HG02943 (cell line): ENCODE data around the gene ADGRF5.
A peak's percentile ranks its signal among the peaks of the same experiment; 100 is the strongest.
"Not testable (repeated sequence)": the region's sequence is repeated elsewhere in the genome, so short reads cannot be mapped to it uniquely, and the experiment has no call there.

Experiments used
- ATAC-seq: cut with Tn5 transposase; IDR thresholded peaks from one replicate; pipeline ENCODE4 v1.9.1; 2021; ENCODE audit warnings: mild to moderate bottlenecking, low read depth, moderate library complexity; ENCODE audit not compliant: unreplicated experiment

The ADGRF5 gene

DNA sequence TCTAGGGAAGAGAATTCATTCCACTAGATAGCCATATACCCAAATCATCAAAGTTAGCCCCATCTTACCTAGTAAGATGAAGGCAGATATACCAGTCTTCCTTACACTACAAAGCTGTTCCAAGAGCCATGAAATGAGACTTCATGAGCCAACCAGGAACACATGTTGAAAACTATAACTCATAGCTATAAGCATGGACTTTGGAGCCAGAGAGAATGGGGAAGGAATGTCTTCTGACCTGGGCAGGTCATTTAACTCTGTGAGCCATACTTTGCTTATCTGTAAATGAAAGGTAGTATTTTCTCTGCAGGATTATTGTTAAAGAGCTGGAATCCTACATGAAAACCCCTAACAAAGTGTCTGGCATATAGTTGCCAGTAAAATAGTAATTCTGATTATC is 27.3 kb downstream of the ADGRF5 start:
- no peak for ATAC-seq

- ATAC-seq: no peak
Measured at GRCh38 chr6:46893648-46894047, 28.1 kb downstream of the ADGRF5 start.

- ATAC-seq: no peak
Measured at GRCh38 chr6:46891252-46891795, 30.4 kb downstream of the ADGRF5 start.

DNA sequence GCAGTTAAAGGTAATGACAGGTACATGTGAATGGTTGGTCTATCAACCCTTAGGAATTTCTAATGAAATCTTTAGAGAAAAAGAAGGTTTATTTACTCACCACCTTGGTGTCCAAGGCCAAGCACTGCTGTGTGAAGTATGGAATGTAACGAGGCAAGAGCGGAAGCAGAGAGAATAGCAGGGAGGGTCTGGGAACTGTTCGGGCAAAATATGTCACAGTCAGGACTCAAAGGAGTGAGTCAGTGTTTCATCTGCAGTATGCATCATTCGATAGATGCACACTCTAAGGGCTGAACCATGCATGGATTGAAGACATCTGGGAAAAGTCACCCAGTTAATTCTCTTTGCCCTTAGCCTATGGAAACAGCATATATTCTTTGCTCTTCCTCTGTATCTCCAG is 33.2 kb downstream of the ADGRF5 start:
- ATAC-seq: no peak

DNA sequence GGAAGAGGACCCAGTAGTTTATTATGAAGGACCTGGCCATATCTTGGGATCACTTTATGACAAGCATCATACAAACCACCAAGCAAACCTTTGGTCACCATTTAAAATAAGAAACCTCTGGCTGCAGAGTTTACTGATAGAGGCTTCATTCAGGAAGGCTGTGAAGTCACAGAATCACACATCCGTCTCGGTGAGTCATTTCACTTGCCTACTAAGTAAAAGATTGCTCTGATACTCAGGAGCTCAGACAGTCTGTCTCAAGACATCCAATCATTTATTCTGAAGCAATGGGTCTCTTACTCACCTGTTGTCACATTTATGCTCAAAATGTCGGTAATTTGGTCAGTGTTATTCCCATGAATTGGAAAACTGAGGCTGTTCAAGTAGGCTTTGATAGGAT is 33.7 kb downstream of the ADGRF5 start:
- no peak for ATAC-seq

GRCh38 chr6:46882645-46883044 is 39.1 kb downstream of the ADGRF5 start:
- no peak for ATAC-seq

DNA sequence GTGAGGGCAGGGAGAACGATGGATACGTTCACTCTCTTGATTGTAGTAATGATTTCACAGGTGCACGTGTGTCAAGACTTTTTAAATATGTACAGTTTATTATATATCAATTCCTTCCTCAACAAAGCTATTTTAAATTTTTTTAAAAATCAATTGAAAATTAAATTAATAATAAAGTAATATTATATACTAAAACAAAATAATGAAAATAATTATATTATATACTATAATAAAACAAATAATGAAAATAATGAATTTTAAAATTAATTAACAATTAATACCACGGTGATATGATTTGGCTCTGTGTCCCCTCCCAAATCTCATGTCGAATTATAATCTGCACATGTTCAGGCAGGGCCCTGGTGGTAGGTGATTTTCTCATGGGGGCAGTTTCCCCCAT is 42.7 kb downstream of the ADGRF5 start:
- no peak for ATAC-seq

DNA sequence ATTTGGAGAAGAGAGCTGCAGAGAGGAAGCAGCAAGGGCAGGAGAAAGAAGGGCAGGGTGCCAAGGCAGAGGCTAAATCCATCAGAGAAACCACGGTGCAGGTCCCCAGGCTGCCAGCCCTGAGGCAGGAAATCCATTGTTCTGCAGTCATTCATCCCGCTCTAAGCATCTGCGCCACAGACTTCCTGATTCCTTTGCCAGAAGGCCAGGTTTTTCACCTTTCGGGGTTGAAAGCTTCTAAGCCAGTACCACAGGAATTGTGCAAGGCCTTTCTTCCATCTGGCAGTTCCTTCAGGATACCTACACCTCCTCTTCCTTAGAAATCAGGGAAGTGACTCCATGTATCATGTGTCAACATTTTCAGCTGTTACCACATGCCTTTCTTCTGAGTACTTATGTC is 45.6 kb downstream of the ADGRF5 start:
- ATAC-seq: no peak

DNA sequence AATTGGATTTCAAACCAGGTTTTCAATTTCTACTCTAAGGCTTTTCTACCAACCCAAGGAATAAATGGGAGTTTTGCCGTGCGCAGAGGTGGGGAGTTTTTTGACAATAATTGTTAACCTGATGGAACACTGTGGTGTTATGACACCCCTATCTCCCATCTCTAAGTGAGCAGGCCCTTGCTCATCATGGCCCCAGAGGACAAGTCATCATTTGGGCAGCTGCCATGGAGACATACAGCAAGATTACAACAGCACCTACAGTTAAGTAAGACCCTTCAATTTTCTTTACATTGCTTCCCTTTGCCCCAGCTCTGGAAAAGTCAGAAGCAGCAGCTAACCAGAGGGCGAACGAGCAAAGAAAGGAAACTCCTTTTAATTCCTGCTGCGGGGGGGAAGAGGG is 54.3 kb downstream of the ADGRF5 start:
- no peak for ATAC-seq

DNA sequence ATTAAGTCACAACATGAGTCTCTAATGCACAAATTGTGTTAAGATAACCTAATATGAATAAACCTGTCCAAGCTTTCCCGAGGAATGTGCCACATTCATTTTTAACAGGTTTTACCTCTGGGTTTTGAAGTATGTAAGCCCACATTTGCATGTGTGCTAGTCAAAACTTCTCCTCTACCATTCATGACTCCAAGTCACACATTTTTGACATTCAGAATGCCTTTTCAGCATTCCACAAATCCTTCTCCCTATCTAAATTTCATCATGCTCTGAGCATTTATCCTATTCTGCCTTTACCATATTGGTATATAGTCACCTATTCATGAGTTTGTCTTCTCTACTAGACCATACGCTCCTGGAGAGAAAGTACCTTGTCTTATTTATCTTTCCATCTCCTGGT is 56.5 kb downstream of the ADGRF5 start:
- ATAC-seq: no peak

DNA sequence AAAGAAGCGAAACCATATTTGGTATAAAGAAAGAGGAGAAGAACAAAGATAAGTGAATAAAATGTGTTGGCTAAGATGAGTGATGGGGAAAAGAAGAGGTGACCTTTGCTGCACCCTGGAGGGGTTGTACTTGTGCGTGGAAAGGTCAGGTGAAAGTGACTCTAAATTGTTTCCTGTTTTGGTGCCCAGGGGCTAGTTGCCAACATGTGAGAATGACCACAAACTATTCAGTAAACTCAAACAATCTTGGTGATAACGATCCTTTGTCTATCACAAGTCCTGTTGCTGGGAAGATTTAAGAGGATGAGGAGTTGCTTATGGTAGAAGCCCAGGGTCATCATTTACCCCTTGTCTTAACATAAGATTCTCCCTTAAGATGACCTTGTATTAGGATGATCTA is 57.9 kb downstream of the ADGRF5 start:
- ATAC-seq: no peak

DNA sequence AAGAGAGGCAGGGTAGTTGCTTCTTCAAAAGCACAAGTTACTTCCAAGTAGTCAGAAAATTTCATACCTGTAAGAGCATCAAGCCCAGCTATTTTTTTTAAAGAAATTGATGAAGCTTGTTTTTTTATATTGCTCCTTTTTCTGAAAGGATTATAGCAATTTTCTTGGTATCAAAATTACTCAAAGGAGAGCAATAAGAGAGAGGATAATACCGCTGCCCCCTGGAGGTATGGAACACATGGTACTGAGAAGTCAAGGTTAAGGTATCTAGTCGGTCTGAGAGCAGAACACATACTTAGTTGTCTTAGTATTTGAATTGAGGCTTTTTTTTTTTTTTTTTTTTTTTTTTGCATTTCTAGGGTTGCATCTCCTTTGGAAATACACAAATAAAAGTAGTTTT is 59.4 kb downstream of the ADGRF5 start:
- no peak for ATAC-seq

DNA sequence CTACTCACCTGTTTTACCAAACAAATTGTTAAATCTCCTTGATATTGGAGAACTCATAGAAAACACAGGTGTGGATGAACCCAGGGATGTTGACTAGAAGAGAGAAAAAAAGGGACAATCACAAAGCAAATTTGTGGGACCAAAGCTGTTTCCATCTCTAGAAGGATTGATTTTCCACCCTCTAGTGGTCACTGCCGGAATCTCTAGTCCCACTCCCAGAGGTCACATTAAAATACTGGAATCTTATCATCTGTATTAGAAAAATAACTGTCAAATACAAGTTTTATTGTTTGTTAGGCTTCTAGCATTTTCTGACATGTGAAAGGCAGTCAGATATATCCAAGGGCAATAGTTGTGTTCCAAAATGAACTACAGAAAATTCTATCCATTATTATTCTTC is 65.8 kb downstream of the ADGRF5 start:
- ATAC-seq: not testable (repeated sequence)

GRCh38 chr6:46851576-46851975 is 70.2 kb downstream of the ADGRF5 start:
- not testable (repeated sequence) for ATAC-seq

DNA sequence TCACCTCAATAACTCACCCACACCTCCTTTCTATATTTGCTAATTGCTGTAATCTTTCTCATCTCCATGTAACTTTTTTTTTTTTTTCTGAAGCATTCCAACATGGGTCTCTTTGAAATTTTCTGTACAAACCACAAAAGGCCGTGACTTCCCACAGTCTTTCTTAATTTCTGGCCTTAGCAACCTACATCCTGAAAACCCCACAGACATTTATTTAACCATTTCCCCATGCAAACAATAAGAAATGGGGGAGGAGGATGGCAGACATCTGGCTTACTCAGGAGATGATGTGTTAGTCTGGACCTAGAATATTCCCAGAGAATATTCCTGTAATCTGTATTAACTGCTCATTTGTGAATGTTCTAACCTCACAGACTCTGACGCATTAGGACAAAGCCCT is 70.9 kb downstream of the ADGRF5 start:
- no peak for ATAC-seq

DNA sequence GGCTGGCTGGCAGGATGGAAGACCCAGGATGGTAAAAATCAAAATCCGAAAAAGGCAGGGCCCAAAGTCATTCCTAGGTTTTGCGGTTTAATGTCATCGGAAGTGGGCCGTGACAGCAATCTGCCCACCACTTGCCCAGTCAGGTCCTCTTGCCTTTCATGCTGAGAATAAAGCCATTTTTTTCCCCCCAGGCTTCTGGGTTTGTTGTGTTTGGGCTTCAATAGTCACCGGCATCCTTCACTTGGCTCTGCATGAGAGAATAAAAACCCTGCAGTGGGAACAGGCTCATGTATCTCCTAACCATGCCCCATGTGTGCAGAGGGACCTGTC is 72.4 kb downstream of the ADGRF5 start:
- ATAC-seq: peak; percentile 12

DNA sequence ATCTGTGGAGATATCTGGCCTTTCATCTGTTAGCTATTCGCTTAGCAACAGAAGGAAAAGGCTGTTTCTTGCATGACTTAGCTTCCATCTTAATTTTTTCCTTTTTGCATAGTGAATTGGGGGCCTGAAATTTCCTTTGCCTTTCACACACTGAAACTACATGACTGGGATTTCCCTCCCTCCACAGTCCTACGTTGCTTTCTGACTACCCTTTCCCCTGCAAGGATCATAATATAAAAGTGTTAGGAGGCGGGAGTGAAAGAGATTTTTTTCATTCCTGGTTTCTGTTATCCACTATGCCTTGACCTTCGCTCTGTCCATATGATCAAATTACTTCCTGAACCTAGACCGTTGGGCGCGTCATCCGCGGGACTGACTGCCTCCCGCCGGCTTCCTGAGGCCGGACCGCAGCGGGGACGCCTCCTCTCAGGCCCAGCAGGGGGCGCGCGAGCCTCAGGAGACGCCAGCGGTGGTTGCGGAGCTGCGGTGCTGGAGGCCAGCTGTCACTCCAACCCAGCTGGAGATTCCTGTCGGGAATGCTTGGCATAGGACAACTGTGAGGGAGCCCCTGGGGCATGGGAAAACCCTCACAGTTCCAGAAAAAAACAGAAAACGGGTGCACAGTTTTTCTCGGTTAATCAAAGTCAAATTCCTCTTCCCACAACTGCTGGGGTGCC is 72.9 kb downstream of the ADGRF5 start:
- ATAC-seq: peak; percentile 78

DNA sequence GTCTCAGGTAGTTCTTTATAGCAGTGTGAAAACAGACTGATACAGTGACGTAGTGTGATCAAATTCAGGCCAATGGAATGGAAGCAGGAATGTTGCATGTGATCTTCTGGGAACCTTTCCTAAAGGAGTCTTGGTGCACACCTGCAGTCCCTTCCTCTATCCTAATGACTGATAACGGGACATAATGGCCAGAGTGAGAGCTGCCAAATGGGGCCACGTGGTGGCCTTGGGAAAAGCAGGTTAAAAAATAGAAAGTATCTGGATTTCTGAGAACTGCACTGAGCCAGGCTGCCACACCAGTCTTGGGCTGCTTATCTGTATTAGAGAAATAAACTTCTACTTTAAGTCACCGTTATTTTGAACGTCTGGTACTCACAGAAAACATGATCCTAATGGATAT is 76.6 kb downstream of the ADGRF5 start:
- ATAC-seq: no peak

- not testable (repeated sequence) for ATAC-seq
Measured at GRCh38 chr6:46842252-46842846, 79.4 kb downstream of the ADGRF5 start.

GRCh38 chr6:46838033-46838432 is 83.7 kb downstream of the ADGRF5 start:
- ATAC-seq: no peak

DNA sequence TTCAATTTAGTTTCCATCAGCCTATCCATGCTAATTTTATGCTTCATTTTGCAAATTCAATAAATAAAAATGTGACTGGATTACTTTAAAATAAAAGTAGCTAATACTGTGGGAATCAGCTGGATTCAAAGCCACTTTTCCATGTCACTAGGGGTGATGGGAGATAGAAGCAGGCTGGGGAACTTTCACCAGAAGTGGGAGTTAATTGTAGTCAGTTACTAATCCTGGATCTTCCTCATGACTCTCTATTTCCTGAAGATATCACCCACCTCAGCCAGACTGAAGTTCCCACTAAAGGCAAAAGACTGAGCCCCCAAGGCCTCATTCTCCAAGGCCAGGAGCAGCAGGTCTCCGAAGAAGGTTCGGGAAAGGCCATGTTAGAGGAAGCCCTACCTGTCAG is 86.7 kb downstream of the ADGRF5 start:
- ATAC-seq: not testable (repeated sequence)

- ATAC-seq: not testable (repeated sequence)
Measured at GRCh38 chr6:46834257-46834916, 87.4 kb downstream of the ADGRF5 start.
